Hippocampal formation (tissue), 2 donors: ENCODE data around the gene CEACAM7.
"Not testable (repeated sequence)": the region's sequence is repeated elsewhere in the genome, so short reads cannot be mapped to it uniquely, and the experiment has no call there.

Experiments used
- DNase-seq, 2 donors: peaks; one replicate each; lab custom pipeline; 2025; lab: John Stamatoyannopoulos, UW

Gene CEACAM7

DNA sequence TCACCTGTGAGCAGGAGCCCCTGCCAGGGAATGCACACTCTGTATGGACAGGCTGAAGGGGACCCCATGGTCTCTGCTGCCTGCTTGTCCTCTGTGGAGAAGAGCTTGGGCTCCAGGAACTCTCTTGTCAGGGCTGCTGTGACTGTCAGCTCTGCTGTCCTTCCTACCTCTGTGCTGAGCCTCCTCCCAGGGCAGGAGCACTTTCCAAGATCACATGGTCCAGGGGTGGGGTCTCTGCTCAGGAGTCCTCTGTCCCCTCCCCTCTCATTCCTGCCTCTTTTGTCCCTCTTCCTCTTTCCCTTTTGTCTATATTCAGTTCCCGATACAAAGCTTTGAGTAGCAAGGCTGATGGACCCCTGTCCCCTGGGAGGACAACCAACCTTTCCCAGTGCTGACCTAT is at the start of gene CEACAM7:
Gene CEACAM7 (minus strand): TSS at position 173 of the 400 bp plus-strand sequence. CDS start 105 bp downstream, at position 68.
- DNase-seq = no peak

GRCh38 chr19:41735071-41735600 is 47.1 kb upstream of the CEACAM7 start:
- no peak for DNase-seq

DNA sequence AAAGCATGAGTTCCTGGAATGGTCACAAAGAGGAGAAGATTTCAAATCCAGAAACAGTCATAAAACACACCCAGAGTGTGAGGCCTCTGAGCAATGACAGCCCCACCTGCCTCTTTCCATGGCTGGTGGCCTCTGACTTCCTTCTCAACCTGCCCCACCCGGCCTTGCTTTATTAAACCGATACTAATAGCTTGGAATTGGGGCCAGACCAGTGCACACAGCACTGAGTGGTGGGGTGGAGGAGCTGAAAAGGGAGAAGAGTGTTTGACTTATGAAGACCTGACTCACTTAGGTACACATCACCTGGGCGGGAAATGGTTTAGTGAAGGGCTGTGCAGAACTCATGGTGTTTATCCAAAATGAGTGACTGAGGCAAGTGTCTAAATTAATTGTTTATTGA is 46.5 kb upstream of the CEACAM7 start:
- no peak for DNase-seq

DNA sequence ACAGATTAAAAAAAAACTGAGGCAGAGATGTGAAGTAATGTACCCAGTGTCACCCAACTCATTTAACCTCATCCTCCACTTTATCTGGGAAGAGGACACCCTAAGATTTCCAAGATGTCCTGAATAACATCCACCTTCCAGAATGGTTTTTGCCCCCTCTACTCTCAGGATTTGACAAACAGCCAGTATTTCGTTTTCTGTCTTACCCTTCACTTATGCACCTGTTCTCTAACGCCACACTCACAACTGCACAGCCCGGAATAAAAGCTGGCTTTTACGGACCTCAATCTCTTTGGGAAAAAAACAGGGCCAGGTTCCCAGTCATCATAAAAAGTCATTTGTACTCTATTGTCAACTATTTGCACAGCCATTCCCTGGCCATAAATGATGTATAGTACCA is 46.1 kb upstream of the CEACAM7 start:
- DNase-seq = no peak

DNA sequence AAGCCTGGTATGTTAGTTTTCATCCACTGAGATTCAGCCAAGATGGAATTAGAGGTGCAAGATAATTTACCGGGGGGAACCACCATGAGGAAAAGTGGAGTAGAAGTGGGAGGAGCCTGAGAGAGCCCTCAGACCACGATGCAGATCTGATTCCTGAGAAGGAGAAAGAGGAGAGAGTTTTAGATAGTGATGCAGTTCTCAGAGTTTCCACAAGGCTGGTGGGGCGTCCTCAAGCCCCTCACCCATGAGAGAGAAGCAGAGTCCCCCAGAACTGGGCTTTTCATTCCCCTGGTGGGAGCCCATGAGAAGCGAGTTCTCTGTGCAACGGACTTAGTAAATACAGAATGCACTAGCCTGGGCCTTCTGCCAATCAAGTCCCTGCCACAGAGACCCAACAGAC is 38.4 kb upstream of the CEACAM7 start:
- no peak for DNase-seq

DNA sequence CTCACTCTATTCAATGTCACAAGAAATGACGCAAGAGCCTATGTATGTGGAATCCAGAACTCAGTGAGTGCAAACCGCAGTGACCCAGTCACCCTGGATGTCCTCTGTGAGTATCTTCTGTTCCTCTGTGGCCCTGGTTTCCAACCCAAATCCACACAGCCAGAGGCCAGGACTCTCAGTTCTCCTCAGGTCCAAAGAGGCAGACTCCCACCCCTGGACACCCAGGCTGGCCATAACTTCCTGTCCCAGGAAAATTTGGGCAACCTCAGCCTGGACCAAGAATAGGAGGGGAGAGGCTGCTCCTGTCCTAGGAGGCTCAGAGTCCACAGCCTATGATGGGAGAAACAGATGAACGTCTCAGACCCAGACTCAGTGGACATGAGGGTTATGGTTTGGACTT is 32.0 kb upstream of the CEACAM7 start:
- DNase-seq = no peak

DNA sequence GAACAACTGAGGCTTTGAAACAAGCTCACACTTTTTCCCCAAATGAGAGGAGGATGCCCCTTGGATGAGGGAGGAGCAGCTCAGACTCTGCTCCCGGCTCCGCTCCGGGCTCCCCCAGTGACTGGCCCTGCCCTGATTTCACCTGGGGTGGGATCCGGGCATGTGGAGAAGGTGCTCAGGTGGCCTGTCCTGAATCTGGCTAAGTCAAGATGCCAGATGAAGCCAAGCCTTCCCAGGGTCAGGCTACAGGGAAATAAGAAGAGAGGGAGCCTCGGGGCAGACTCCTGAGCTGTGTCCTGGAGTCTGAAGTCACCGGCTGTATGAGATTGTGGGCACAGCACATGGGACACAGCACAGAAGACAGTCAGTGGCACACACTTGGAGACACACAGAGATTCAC is 30.7 kb upstream of the CEACAM7 start:
- DNase-seq = no peak

GRCh38 chr19:41714598-41714997 is 26.5 kb upstream of the CEACAM7 start:
- DNase-seq = no peak

- DNase-seq = no peak
Measured at GRCh38 chr19:41711376-41712261, 23.5 kb upstream of the CEACAM7 start.

GRCh38 chr19:41709951-41710645 is 22.0 kb upstream of the CEACAM7 start:
- no peak for DNase-seq

- not testable (repeated sequence) for DNase-seq
Measured at GRCh38 chr19:41709516-41709915, 21.4 kb upstream of the CEACAM7 start.

DNA sequence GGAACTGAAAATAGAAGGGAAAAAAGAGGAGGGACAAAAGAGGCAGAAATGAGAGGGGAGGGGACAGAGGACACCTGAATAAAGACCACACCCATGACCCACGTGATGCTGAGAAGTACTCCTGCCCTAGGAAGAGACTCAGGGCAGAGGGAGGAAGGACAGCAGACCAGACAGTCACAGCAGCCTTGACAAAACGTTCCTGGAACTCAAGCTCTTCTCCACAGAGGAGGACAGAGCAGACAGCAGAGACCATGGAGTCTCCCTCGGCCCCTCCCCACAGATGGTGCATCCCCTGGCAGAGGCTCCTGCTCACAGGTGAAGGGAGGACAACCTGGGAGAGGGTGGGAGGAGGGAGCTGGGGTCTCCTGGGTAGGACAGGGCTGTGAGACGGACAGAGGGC is 20.4 kb upstream of the CEACAM7 start, which contains the start of gene CEACAM5:
Gene CEACAM5 (plus strand): TSS at position 146 of the 400 bp plus-strand sequence. CDS start 106 bp downstream, at position 252.
- DNase-seq = no peak

GRCh38 chr19:41707871-41708371 is 19.9 kb upstream of the CEACAM7 start:
- no peak for DNase-seq

GRCh38 chr19:41707502-41707812 is 19.4 kb upstream of the CEACAM7 start:
- DNase-seq = no peak

- no peak for DNase-seq
Measured at GRCh38 chr19:41706741-41707501, 18.9 kb upstream of the CEACAM7 start.

- DNase-seq = no peak
Measured at GRCh38 chr19:41705393-41706174, 17.5 kb upstream of the CEACAM7 start.

- DNase-seq = no peak
Measured at GRCh38 chr19:41703602-41704293, 15.7 kb upstream of the CEACAM7 start.

DNA sequence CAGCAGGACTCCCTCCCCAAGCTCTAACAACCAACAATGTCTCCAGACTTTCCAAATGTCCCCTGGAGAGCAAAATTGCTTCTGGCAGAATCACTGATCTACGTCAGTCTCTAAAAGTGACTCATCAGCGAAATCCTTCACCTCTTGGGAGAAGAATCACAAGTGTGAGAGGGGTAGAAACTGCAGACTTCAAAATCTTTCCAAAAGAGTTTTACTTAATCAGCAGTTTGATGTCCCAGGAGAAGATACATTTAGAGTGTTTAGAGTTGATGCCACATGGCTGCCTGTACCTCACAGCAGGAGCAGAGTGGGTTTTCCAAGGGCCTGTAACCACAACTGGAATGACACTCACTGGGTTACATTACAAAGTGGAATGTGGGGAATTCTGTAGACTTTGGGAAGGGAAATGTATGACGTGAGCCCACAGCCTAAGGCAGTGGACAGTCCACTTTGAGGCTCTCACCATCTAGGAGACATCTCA is 14.1 kb upstream of the CEACAM7 start:
- DNase-seq = no peak

GRCh38 chr19:41701401-41702075 is 13.5 kb upstream of the CEACAM7 start:
- no peak for DNase-seq
